Measurements from ENCODE around the gene P2RY12. TPM values are rescaled to one million over a fixed set of nuclear protein-coding genes. Genes with fewer than 3 reads are reported as not detected.

Gene P2RY12
- polyA plus RNA-seq (2013, experiment 1 of 2) = not detected
- polyA plus RNA-seq (2013, experiment 2 of 2) = not detected

- H3K27me3 ChIP-seq (ENCODE audit: insufficient read depth, low read length, poor library complexity) = no peaks in the 10 kb centered on the region
- no peaks in the 10 kb centered on the region for H3K36me3 ChIP-seq (ENCODE audit: control insufficient read depth, insufficient read depth, low read length)
- H4K5ac ChIP-seq (ENCODE audit: low read length) = no peak within 1 kb of the TSS
- H3K4me1 ChIP-seq (ENCODE audit: control insufficient read depth, low read depth, low read length) = no peaks in the 10 kb centered on the region
- no peak within 1 kb of the TSS for H3K4ac ChIP-seq (ENCODE audit: low read depth, low read length)
- no peak within 1 kb of the TSS for H3K23ac ChIP-seq (ENCODE audit: low read length)
- H3K79me1 ChIP-seq (ENCODE audit: low read length) = no peaks in the 10 kb centered on the region
- H3K4me2 ChIP-seq (ENCODE audit: low read length) = no peak within 1 kb of the TSS
- H2BK15ac ChIP-seq (replicated peaks; ENCODE audit: low read depth) = no peak within 1 kb of the TSS
- no peak within 1 kb of the TSS for H2AK5ac ChIP-seq (ENCODE audit: low read length)
- H3K27ac ChIP-seq (ENCODE audit: low read depth, low read length) = no peak within 1 kb of the TSS
- H3K79me2 ChIP-seq (ENCODE audit: control insufficient read depth, insufficient read depth, low read length) = no peaks in the 10 kb centered on the region
- H2BK120ac ChIP-seq (ENCODE audit: low read depth, low read length) = no peak within 1 kb of the TSS
- H3K4me3 ChIP-seq (ENCODE audit: low read length) = no peak within 1 kb of the TSS
- no peak within 1 kb of the TSS for H3K56ac ChIP-seq (ENCODE audit: low read length)
- H4K8ac ChIP-seq (ENCODE audit: low read depth, low read length) = no peak within 1 kb of the TSS
- no peak within 1 kb of the TSS for H2BK5ac ChIP-seq (ENCODE audit: low read length)
- DNase-seq = no peak
- no peak within 1 kb of the TSS for H3K18ac ChIP-seq (ENCODE audit: low read length)
- WGBS (ENCODE audit: extremely low coverage, insufficient coverage, low lambda C conversion rate) = no CpG with 5 or more reads among the region's 4 CpGs
- no peak within 1 kb of the TSS for H3K9ac ChIP-seq (ENCODE audit: low read length)
Observed at GRCh38 chr3:151384741-151385174, at the start of gene P2RY12. Gene P2RY12, minus strand, starts transcription at chr3:151384753. Its CDS starts 45,908 bp downstream, at chr3:151338845.

GRCh38 chr3:151432616-151433372, 48.2 kb upstream of the P2RY12 start:
- H3K27me3 ChIP-seq (ENCODE audit: insufficient read depth, low read length, poor library complexity) = no peaks in the 10 kb centered on the region
- H3K18ac ChIP-seq (ENCODE audit: low read length) = no peak overlapping the region
- H2AK5ac ChIP-seq (ENCODE audit: low read length) = no peak overlapping the region
- no peak overlapping the region for H3K9ac ChIP-seq (ENCODE audit: low read length)
- no peaks in the 10 kb centered on the region for H3K79me1 ChIP-seq (ENCODE audit: low read length)
- H3K79me2 ChIP-seq (ENCODE audit: control insufficient read depth, insufficient read depth, low read length) = no peaks in the 10 kb centered on the region
- no peak overlapping the region for H4K5ac ChIP-seq (ENCODE audit: low read length)
- H3K56ac ChIP-seq (ENCODE audit: low read length) = no peak overlapping the region
- H3K4me3 ChIP-seq (ENCODE audit: low read length) = no peak overlapping the region
- H3K4me2 ChIP-seq (ENCODE audit: low read length) = no peak overlapping the region
- H4K8ac ChIP-seq (ENCODE audit: low read depth, low read length) = no peak overlapping the region
- H2BK5ac ChIP-seq (ENCODE audit: low read length) = no peak overlapping the region
- no peak for DNase-seq
- no peak overlapping the region for H2BK15ac ChIP-seq (replicated peaks; ENCODE audit: low read depth)
- H3K36me3 ChIP-seq (ENCODE audit: control insufficient read depth, insufficient read depth, low read length) = no peaks in the 10 kb centered on the region
- H2BK120ac ChIP-seq (ENCODE audit: low read depth, low read length) = no peak overlapping the region
- no peak overlapping the region for H3K4ac ChIP-seq (ENCODE audit: low read depth, low read length)
- WGBS (ENCODE audit: extremely low coverage, insufficient coverage, low lambda C conversion rate) = no CpG with 5 or more reads among the region's 7 CpGs
- H3K27ac ChIP-seq (ENCODE audit: low read depth, low read length) = no peak overlapping the region
- H3K4me1 ChIP-seq (ENCODE audit: control insufficient read depth, low read depth, low read length) = no peaks in the 10 kb centered on the region
- no peak overlapping the region for H3K23ac ChIP-seq (ENCODE audit: low read length)

GRCh38 chr3:151431940-151432339, 47.4 kb upstream of the P2RY12 start:
- WGBS (ENCODE audit: extremely low coverage, insufficient coverage, low lambda C conversion rate) = no CpG with 5 or more reads among the region's 3 CpGs

GRCh38 chr3:151430821-151431484, 46.4 kb upstream of the P2RY12 start:
- Histone ChIP-seq H3K56ac (ENCODE audit: low read length) (no peak overlapping the region), H3K4ac (ENCODE audit: low read depth, low read length) (no peak overlapping the region), H3K36me3 (ENCODE audit: control insufficient read depth, insufficient read depth, low read length) (no peaks in the 10 kb centered on the region), H4K8ac (ENCODE audit: low read depth, low read length) (no peak overlapping the region), H3K4me2 (ENCODE audit: low read length) (no peak overlapping the region), H2BK120ac (ENCODE audit: low read depth, low read length) (no peak overlapping the region), H3K18ac (ENCODE audit: low read length) (no peak overlapping the region), H2AK5ac (ENCODE audit: low read length) (no peak overlapping the region), H3K27ac (ENCODE audit: low read depth, low read length) (no peak overlapping the region), H2BK15ac (replicated peaks; ENCODE audit: low read depth) (no peak overlapping the region), H4K5ac (ENCODE audit: low read length) (no peak overlapping the region), H3K4me1 (ENCODE audit: control insufficient read depth, low read depth, low read length) (no peaks in the 10 kb centered on the region), H3K27me3 (ENCODE audit: insufficient read depth, low read length, poor library complexity) (no peaks in the 10 kb centered on the region), H3K79me2 (ENCODE audit: control insufficient read depth, insufficient read depth, low read length) (no peaks in the 10 kb centered on the region), H3K79me1 (ENCODE audit: low read length) (no peaks in the 10 kb centered on the region), H3K23ac (ENCODE audit: low read length) (no peak overlapping the region), H2BK5ac (ENCODE audit: low read length) (no peak overlapping the region), H3K9ac (ENCODE audit: low read length) (no peak overlapping the region), H3K4me3 (ENCODE audit: low read length) (no peak overlapping the region)
- no peak for DNase-seq
- WGBS (ENCODE audit: extremely low coverage, insufficient coverage, low lambda C conversion rate) = no CpG with 5 or more reads among the region's 5 CpGs

More at GRCh38 chr3:151431940-151432339, 47.4 kb upstream of the P2RY12 start:
- Histone ChIP-seq H2BK5ac (ENCODE audit: low read length) (no peak overlapping the region), H3K36me3 (ENCODE audit: control insufficient read depth, insufficient read depth, low read length) (no peaks in the 10 kb centered on the region), H3K79me2 (ENCODE audit: control insufficient read depth, insufficient read depth, low read length) (no peaks in the 10 kb centered on the region), H3K4me2 (ENCODE audit: low read length) (no peak overlapping the region), H3K79me1 (ENCODE audit: low read length) (no peaks in the 10 kb centered on the region), H2AK5ac (ENCODE audit: low read length) (no peak overlapping the region), H2BK120ac (ENCODE audit: low read depth, low read length) (no peak overlapping the region), H3K9ac (ENCODE audit: low read length) (no peak overlapping the region), H4K8ac (ENCODE audit: low read depth, low read length) (no peak overlapping the region), H3K27ac (ENCODE audit: low read depth, low read length) (no peak overlapping the region), H3K4me1 (ENCODE audit: control insufficient read depth, low read depth, low read length) (no peaks in the 10 kb centered on the region), H3K4me3 (ENCODE audit: low read length) (no peak overlapping the region), H3K56ac (ENCODE audit: low read length) (no peak overlapping the region), H3K18ac (ENCODE audit: low read length) (no peak overlapping the region), H3K27me3 (ENCODE audit: insufficient read depth, low read length, poor library complexity) (no peaks in the 10 kb centered on the region), H2BK15ac (replicated peaks; ENCODE audit: low read depth) (no peak overlapping the region), H3K4ac (ENCODE audit: low read depth, low read length) (no peak overlapping the region), H4K5ac (ENCODE audit: low read length) (no peak overlapping the region), H3K23ac (ENCODE audit: low read length) (no peak overlapping the region)
- DNase-seq = peak; percentile 26

- no peak overlapping the region for H2AK5ac ChIP-seq (ENCODE audit: low read length)
- no peak overlapping the region for H3K23ac ChIP-seq (ENCODE audit: low read length)
- H3K27ac ChIP-seq (ENCODE audit: low read depth, low read length) = no peak overlapping the region
- no peak overlapping the region for H3K4me3 ChIP-seq (ENCODE audit: low read length)
- no peak for DNase-seq
- H3K4me1 ChIP-seq (ENCODE audit: control insufficient read depth, low read depth, low read length) = no peaks in the 10 kb centered on the region
- no peak overlapping the region for H3K4me2 ChIP-seq (ENCODE audit: low read length)
- no peak overlapping the region for H3K9ac ChIP-seq (ENCODE audit: low read length)
- no peak overlapping the region for H4K8ac ChIP-seq (ENCODE audit: low read depth, low read length)
- no CpG with 5 or more reads among the region's 2 CpGs for WGBS (ENCODE audit: extremely low coverage, insufficient coverage, low lambda C conversion rate)
- no peak overlapping the region for H2BK5ac ChIP-seq (ENCODE audit: low read length)
- no peak overlapping the region for H2BK15ac ChIP-seq (replicated peaks; ENCODE audit: low read depth)
- no peak overlapping the region for H3K18ac ChIP-seq (ENCODE audit: low read length)
- no peak overlapping the region for H3K56ac ChIP-seq (ENCODE audit: low read length)
- H3K79me1 ChIP-seq (ENCODE audit: low read length) = no peaks in the 10 kb centered on the region
- H2BK120ac ChIP-seq (ENCODE audit: low read depth, low read length) = no peak overlapping the region
- H3K4ac ChIP-seq (ENCODE audit: low read depth, low read length) = no peak overlapping the region
- no peaks in the 10 kb centered on the region for H3K36me3 ChIP-seq (ENCODE audit: control insufficient read depth, insufficient read depth, low read length)
- no peaks in the 10 kb centered on the region for H3K27me3 ChIP-seq (ENCODE audit: insufficient read depth, low read length, poor library complexity)
- H4K5ac ChIP-seq (ENCODE audit: low read length) = no peak overlapping the region
- no peaks in the 10 kb centered on the region for H3K79me2 ChIP-seq (ENCODE audit: control insufficient read depth, insufficient read depth, low read length)
Observed at GRCh38 chr3:151428386-151428785, 43.8 kb upstream of the P2RY12 start.

Measured in mesendoderm (in vitro differentiated cells).